Measurements from ENCODE around the gene PARPBP.

DNA sequence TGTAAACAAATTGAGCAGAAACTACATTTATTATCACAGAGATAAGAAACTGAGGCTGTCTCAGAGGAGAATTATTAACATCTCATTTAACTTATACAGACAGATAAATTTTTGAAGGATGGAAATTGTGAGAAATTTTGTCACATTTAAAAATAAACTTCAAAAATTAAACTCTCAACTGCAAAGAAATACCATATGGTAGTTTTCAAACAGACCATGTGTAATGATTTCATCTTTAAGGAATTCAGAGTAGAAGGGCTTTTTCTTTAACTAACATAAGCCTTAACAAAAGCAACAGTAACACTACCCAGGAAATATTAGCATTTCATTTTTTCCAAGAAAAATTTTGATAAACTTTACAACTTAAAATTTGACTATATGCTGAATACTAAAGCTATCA, 26.7 kb upstream of the PARPBP start:
- TF ChIP-seq CTCF (IDR thresholded peaks at IDR 0.05 in 4 of 5, conservative IDR thresholded peaks at IDR 0.05 in 1 of 5) (no peak), POLR2A (IDR thresholded peaks at IDR 0.05) (no peak)

All from gastrocnemius medialis (tissue), 4 donors.